K562 (cell line): ENCODE measurements around the gene SLC6A16. TPM values are rescaled to one million over a fixed set of nuclear protein-coding genes. Genes with fewer than 3 reads are reported as not detected.
A peak's percentile ranks its signal among the peaks of the same experiment; 100 is the strongest.

Source experiments
- CBFA2T3 ChIP-seq: fragments of 450-650 bp; IDR thresholded peaks from 2 replicates; pipeline ENCODE4 v1.6.1; 2017
- ELF4 ChIP-seq: fragments of 450-650 bp; formaldehyde crosslinking; IDR thresholded peaks from 2 replicates; pipeline ENCODE4 v1.4.0; 2022; ENCODE audit warnings: missing genetic modification characterization
- FOSL1 ChIP-seq: fragments of 200-800 bp; sonication (Bioruptor generic); conservative IDR thresholded peaks from 2 replicates; pipeline ENCODE4 v1.6.1; 2016; ENCODE audit warnings: missing genetic modification characterization, missing compliant biosample characterization
- GATA2 ChIP-seq: sonication (generic); formaldehyde crosslinking; IDR thresholded peaks from 2 replicates; pipeline ENCODE4 v1.4.0; 2020; ENCODE audit warnings: mild to moderate bottlenecking, missing genetic modification reagents
- JUN ChIP-seq, 2 experiments: sonication (generic) in 1 of 2; formaldehyde crosslinking in 1 of 2; IDR thresholded peaks; 2 replicates each; pipeline versions ENCODE4 v1.6.1 to v1.8.0; 2012 to 2022; ENCODE audit warnings: borderline replicate concordance in 2 of 2, mild to moderate bottlenecking in 2 of 2, improper control_type of control experiment in 1 of 2, low read depth in 1 of 2, low read length in 1 of 2, missing genetic modification reagents in 1 of 2
- JUND ChIP-seq, 2 experiments: IDR thresholded peaks; 2 replicates in 1 of 2; 3 replicates in 1 of 2; pipeline ENCODE4 v1.6.1; 2011; ENCODE audit warnings: borderline replicate concordance in 2 of 2, low read depth in 2 of 2, low read length in 2 of 2, improper control_type of control experiment in 1 of 2, missing biosample characterization in 1 of 2, missing genetic modification characterization in 1 of 2, missing genetic modification reagents in 1 of 2
- MAX ChIP-seq: sonication (generic); formaldehyde crosslinking; IDR thresholded peaks from 2 replicates; pipeline ENCODE4 v1.9.0; 2022; ENCODE audit warnings: mild to moderate bottlenecking, missing genetic modification reagents
- MCM2 ChIP-seq: fragments of 450-650 bp; IDR thresholded peaks from 2 replicates; pipeline ENCODE4 v1.6.1; 2017; ENCODE audit warnings: low read depth, mild to moderate bottlenecking
- MYC ChIP-seq, 2 experiments: fragments of 250-450 bp in 1 of 2; sonication (Bioruptor Pico) in 1 of 2; IDR thresholded peaks; 2 replicates each; pipeline versions ENCODE4 v1.5.1 to v1.6.1; 2012 to 2021; ENCODE audit warnings: low read depth in 2 of 2, borderline replicate concordance in 1 of 2, improper control_type of control experiment in 1 of 2, low read length in 1 of 2, mild to moderate bottlenecking in 1 of 2, moderate library complexity in 1 of 2
- NBN ChIP-seq: fragments of 450-650 bp; IDR thresholded peaks from 2 replicates; pipeline ENCODE4 v1.6.1; 2016; ENCODE audit warnings: low read depth, mild to moderate bottlenecking
- PML ChIP-seq: IDR thresholded peaks from 2 replicates; pipeline ENCODE4 v1.6.1; 2012; ENCODE audit warnings: low read length, inconsistent platforms
- STAG1 ChIP-seq: sonication (generic); formaldehyde crosslinking; IDR thresholded peaks from 2 replicates; pipeline ENCODE4 v1.5.0; 2020; ENCODE audit warnings: missing genetic modification reagents, borderline replicate concordance
- ZMIZ1 ChIP-seq, 2 experiments: fragments of 150-350 bp in 1 of 2; IDR thresholded peaks; 2 replicates each; pipeline ENCODE4 v1.6.1; 2012 to 2016; ENCODE audit warnings: low read depth in 2 of 2, low read length in 2 of 2, mild to moderate bottlenecking in 1 of 2, moderate library complexity in 1 of 2
- ZNF24 ChIP-seq: fragments of 450-650 bp; IDR thresholded peaks from 2 replicates; pipeline ENCODE4 v1.6.1; 2016
- ZZZ3 ChIP-seq: fragments of 450-650 bp; IDR thresholded peaks from 2 replicates; pipeline ENCODE4 v1.6.1; 2016; ENCODE audit warnings: antibody characterized with exemption, mild to moderate bottlenecking, moderate library complexity
- polyA plus RNA-seq, 8 experiments: library from polyadenylated mRNA; depleted of rRNA in 4 of 8; stranded (reverse) in 5 of 8; unstranded in 3 of 8; fragments of >200 nt; fragmentation: Nextera tagmentation in 2 of 8; fragmentation: Illumina TruSeq in 1 of 8; extraction: Ambion mirVana in 2 of 8; extraction: Trizol in 1 of 8; gene quantifications; 2 replicates each; pipeline versions ENCODE4 v1.2.1 to v1.2.3, GENCODE V29; 2011 to 2014; ENCODE audit warnings: inconsistent platforms in 1 of 8, missing spikeins in 1 of 8
- total RNA-seq, 7 experiments: library from RNA; depleted of rRNA in 6 of 7; stranded (reverse); fragments of >200 nt in 6 of 7; fragmentation: Illumina TruSeq in 2 of 7; extraction: Trizol in 2 of 7; gene quantifications; 2 replicates each; pipeline versions ENCODE4 v1.2.1 to v1.2.3, GENCODE V29; 2011 to 2021; ENCODE audit warnings: low replicate concordance in 1 of 7
- TF ChIP-seq, protein P1 (sequence below): fragments of 200-800 bp; sonication (Bioruptor generic); IDR thresholded peaks from 2 replicates; pipeline ENCODE4 v1.6.1; 2017; ENCODE audit warnings: missing genetic modification characterization, missing compliant biosample characterization
- TF ChIP-seq, protein P2 (sequence below): IDR thresholded peaks from 3 replicates; pipeline ENCODE4 v1.6.1; 2011; ENCODE audit warnings: borderline replicate concordance, mild to moderate bottlenecking, moderate library complexity; ENCODE audit not compliant: insufficient read length; ENCODE audit errors: extremely low read depth

SLC6A16 gene
- total and polyA plus RNA-seq, 9 of the 15 experiments (the other 6 are each of a cell fraction or from before 2014, with no cell fraction given), result 0.05 to 0.95 (median 0.36) TPM

- TF ChIP-seq, protein P1, sequence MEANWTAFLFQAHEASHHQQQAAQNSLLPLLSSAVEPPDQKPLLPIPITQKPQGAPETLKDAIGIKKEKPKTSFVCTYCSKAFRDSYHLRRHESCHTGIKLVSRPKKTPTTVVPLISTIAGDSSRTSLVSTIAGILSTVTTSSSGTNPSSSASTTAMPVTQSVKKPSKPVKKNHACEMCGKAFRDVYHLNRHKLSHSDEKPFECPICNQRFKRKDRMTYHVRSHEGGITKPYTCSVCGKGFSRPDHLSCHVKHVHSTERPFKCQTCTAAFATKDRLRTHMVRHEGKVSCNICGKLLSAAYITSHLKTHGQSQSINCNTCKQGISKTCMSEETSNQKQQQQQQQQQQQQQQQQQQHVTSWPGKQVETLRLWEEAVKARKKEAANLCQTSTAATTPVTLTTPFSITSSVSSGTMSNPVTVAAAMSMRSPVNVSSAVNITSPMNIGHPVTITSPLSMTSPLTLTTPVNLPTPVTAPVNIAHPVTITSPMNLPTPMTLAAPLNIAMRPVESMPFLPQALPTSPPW (CRISPR knock-in tag), result peak; percentile 81
- TF ChIP-seq GATA2 (CRISPR knock-in tag), result no peak
- no peak for TF ChIP-seq JUND (IDR thresholded peaks at IDR 0.05; ENCODE audit: borderline replicate concordance, low read depth, low read length)
- TF ChIP-seq JUND (tag; IDR thresholded peaks at IDR 0.05; ENCODE audit: borderline replicate concordance, low read depth, low read length), result no peak
- no peak for TF ChIP-seq FOSL1 (tag)
- no peak for TF ChIP-seq MAX (CRISPR knock-in tag)
- no peak for TF ChIP-seq ZNF24
- TF ChIP-seq PML, result no peak
- TF ChIP-seq MCM2, result no peak
- TF ChIP-seq CBFA2T3, result no peak
- no peak for TF ChIP-seq JUN (IDR thresholded peaks at IDR 0.05; ENCODE audit: borderline replicate concordance, low read depth, low read length)
- no peak for TF ChIP-seq JUN (CRISPR knock-in tag; IDR thresholded peaks at IDR 0.05; ENCODE audit: borderline replicate concordance)
- TF ChIP-seq ELF4 (CRISPR knock-in tag), result no peak
- TF ChIP-seq, protein P2, sequence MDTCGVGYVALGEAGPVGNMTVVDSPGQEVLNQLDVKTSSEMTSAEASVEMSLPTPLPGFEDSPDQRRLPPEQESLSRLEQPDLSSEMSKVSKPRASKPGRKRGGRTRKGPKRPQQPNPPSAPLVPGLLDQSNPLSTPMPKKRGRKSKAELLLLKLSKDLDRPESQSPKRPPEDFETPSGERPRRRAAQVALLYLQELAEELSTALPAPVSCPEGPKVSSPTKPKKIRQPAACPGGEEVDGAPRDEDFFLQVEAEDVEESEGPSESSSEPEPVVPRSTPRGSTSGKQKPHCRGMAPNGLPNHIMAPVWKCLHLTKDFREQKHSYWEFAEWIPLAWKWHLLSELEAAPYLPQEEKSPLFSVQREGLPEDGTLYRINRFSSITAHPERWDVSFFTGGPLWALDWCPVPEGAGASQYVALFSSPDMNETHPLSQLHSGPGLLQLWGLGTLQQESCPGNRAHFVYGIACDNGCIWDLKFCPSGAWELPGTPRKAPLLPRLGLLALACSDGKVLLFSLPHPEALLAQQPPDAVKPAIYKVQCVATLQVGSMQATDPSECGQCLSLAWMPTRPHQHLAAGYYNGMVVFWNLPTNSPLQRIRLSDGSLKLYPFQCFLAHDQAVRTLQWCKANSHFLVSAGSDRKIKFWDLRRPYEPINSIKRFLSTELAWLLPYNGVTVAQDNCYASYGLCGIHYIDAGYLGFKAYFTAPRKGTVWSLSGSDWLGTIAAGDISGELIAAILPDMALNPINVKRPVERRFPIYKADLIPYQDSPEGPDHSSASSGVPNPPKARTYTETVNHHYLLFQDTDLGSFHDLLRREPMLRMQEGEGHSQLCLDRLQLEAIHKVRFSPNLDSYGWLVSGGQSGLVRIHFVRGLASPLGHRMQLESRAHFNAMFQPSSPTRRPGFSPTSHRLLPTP, result no peak
- no peak for TF ChIP-seq ZMIZ1 (IDR thresholded peaks at IDR 0.05; ENCODE audit: low read depth in 2 of 2, low read length in 2 of 2)
- no peak; the same call in 1 of the 2 replicates for TF ChIP-seq NBN
- peak; percentile 21; the same call in 1 of the 2 replicates for TF ChIP-seq MYC (IDR thresholded peaks at IDR 0.05; ENCODE audit: low read depth, low read length)
- no peak for TF ChIP-seq MYC (CRISPR knock-in tag; IDR thresholded peaks at IDR 0.05; ENCODE audit: borderline replicate concordance, low read depth)
- no peak for TF ChIP-seq STAG1 (CRISPR knock-in tag)
- TF ChIP-seq ZZZ3, result no peak
Measured at GRCh38 chr19:49362048-49362928, 37.3 kb upstream of the SLC6A16 start, which contains the start of gene TEAD2 (continued).
